ENCODE data around the gene RHBDF2.

Gene RHBDF2

GRCh38 chr17:76462556-76463290 is 38.5 kb downstream of the RHBDF2 start:
- Mint-ChIP-seq H3K9me3 (no peaks in the 10 kb centered on the region), H3K27ac (ENCODE audit: low read depth) (no peak overlapping the region), H3K4me3 (no peak overlapping the region), H3K4me1 (peaks cover 9% of the 10 kb centered on the region), H3K36me3 (ENCODE audit: insufficient read depth) (no peaks in the 10 kb centered on the region), H3K27me3 (no peaks in the 10 kb centered on the region)
- no peak for ATAC-seq (replicated peaks; ENCODE audit: extremely low read depth, poor library complexity, severe bottlenecking)
- DNase-seq (ENCODE audit: low spot score in 2 of 2) = no peak

GRCh38 chr17:76461765-76462555 is 39.3 kb downstream of the RHBDF2 start:
- Mint-ChIP-seq H3K36me3 (ENCODE audit: insufficient read depth) (no peaks in the 10 kb centered on the region), H3K4me1 (peaks cover 9% of the 10 kb centered on the region), H3K4me3 (no peak overlapping the region), H3K27ac (ENCODE audit: low read depth) (no peak overlapping the region), H3K9me3 (no peaks in the 10 kb centered on the region), H3K27me3 (no peaks in the 10 kb centered on the region)
- no peak for ATAC-seq (replicated peaks; ENCODE audit: extremely low read depth, poor library complexity, severe bottlenecking)
- no peak for DNase-seq (ENCODE audit: low spot score in 2 of 2)

- H3K9me3 Mint-ChIP-seq = no peaks in the 10 kb centered on the region
- H3K36me3 Mint-ChIP-seq (ENCODE audit: insufficient read depth) = no peaks in the 10 kb centered on the region
- no peaks in the 10 kb centered on the region for H3K27me3 Mint-ChIP-seq
- H3K4me3 Mint-ChIP-seq = no peak overlapping the region
- H3K4me1 Mint-ChIP-seq = no peaks in the 10 kb centered on the region
- no peak overlapping the region for H3K27ac Mint-ChIP-seq (ENCODE audit: low read depth)
- ATAC-seq (replicated peaks; ENCODE audit: extremely low read depth, poor library complexity, severe bottlenecking) = no peak
- no peak for DNase-seq (ENCODE audit: low spot score in 2 of 2)
Observed at GRCh38 chr17:76459674-76460073, 41.5 kb downstream of the RHBDF2 start.

- DNase-seq (ENCODE audit: low spot score in 2 of 2) (no peak), ATAC-seq (replicated peaks; ENCODE audit: extremely low read depth, poor library complexity, severe bottlenecking) (no peak)
- Mint-ChIP-seq H3K9me3 (no peaks in the 10 kb centered on the region), H3K36me3 (ENCODE audit: insufficient read depth) (no peaks in the 10 kb centered on the region), H3K27me3 (no peaks in the 10 kb centered on the region), H3K4me1 (no peaks in the 10 kb centered on the region), H3K4me3 (no peak overlapping the region), H3K27ac (ENCODE audit: low read depth) (no peak overlapping the region)
Observed at GRCh38 chr17:76458580-76459490, 42.4 kb downstream of the RHBDF2 start.

GRCh38 chr17:76453431-76453743 is 47.8 kb downstream of the RHBDF2 start:
- H3K36me3 Mint-ChIP-seq (ENCODE audit: insufficient read depth) = peaks cover 3% of the 10 kb centered on the region
- H3K4me1 Mint-ChIP-seq = peaks cover 34% of the 10 kb centered on the region
- DNase-seq (ENCODE audit: low spot score in 2 of 2) (no peak), ATAC-seq (replicated peaks; ENCODE audit: extremely low read depth, poor library complexity, severe bottlenecking) (no peak)
- H3K27me3 Mint-ChIP-seq = no peaks in the 10 kb centered on the region
- H3K27ac Mint-ChIP-seq (ENCODE audit: low read depth) = peak overlapping the region; percentile 94
- no peaks in the 10 kb centered on the region for H3K9me3 Mint-ChIP-seq
- peak overlapping the region; percentile 83 for H3K4me3 Mint-ChIP-seq

- ATAC-seq (replicated peaks; ENCODE audit: extremely low read depth, poor library complexity, severe bottlenecking) (peak; percentile 93), DNase-seq (ENCODE audit: low spot score in 2 of 2) (peak; percentile 90 to 91)
- Mint-ChIP-seq H3K27ac (ENCODE audit: low read depth) (peak within 1 kb of the TSS; percentile 94), H3K4me1 (peaks cover 40% of the 10 kb centered on the region), H3K4me3 (peak within 1 kb of the TSS; percentile 83), H3K27me3 (no peaks in the 10 kb centered on the region), H3K9me3 (no peaks in the 10 kb centered on the region), H3K36me3 (ENCODE audit: insufficient read depth) (peaks cover 3% of the 10 kb centered on the region)
Observed at GRCh38 chr17:76452660-76453430, 48.4 kb downstream of the RHBDF2 start, which contains the start of gene UBE2O. UBE2O (minus strand) TSS chr17:76453152; CDS start chr17:76453141, 11 bp downstream.

- DNase-seq (ENCODE audit: low spot score in 2 of 2) = no peak
- Mint-ChIP-seq H3K36me3 (ENCODE audit: insufficient read depth) (peaks cover 3% of the 10 kb centered on the region), H3K27ac (ENCODE audit: low read depth) (no peak overlapping the region), H3K27me3 (no peaks in the 10 kb centered on the region), H3K9me3 (no peaks in the 10 kb centered on the region), H3K4me1 (peaks cover 46% of the 10 kb centered on the region), H3K4me3 (peak overlapping the region; percentile 83)
- peak; percentile 8 for ATAC-seq (replicated peaks; ENCODE audit: extremely low read depth, poor library complexity, severe bottlenecking)
Observed at GRCh38 chr17:76452127-76452659, 49.0 kb downstream of the RHBDF2 start.

GRCh38 chr17:76451506-76451905 is 49.7 kb downstream of the RHBDF2 start:
- H3K4me3 Mint-ChIP-seq = peak overlapping the region; percentile 83
- no peaks in the 10 kb centered on the region for H3K27me3 Mint-ChIP-seq
- H3K27ac Mint-ChIP-seq (ENCODE audit: low read depth) = no peak overlapping the region
- DNase-seq (ENCODE audit: low spot score in 2 of 2) (no peak), ATAC-seq (replicated peaks; ENCODE audit: extremely low read depth, poor library complexity, severe bottlenecking) (no peak)
- peaks cover 53% of the 10 kb centered on the region for H3K4me1 Mint-ChIP-seq
- no peaks in the 10 kb centered on the region for H3K9me3 Mint-ChIP-seq
- peaks cover 3% of the 10 kb centered on the region for H3K36me3 Mint-ChIP-seq (ENCODE audit: insufficient read depth)

- H3K27ac Mint-ChIP-seq (ENCODE audit: low read depth) = no peak overlapping the region
- peaks cover 3% of the 10 kb centered on the region for H3K36me3 Mint-ChIP-seq (ENCODE audit: insufficient read depth)
- no peak for DNase-seq (ENCODE audit: low spot score in 2 of 2)
- H3K4me1 Mint-ChIP-seq = peaks cover 77% of the 10 kb centered on the region
- ATAC-seq (replicated peaks; ENCODE audit: extremely low read depth, poor library complexity, severe bottlenecking) = no peak
- no peak overlapping the region for H3K4me3 Mint-ChIP-seq
- H3K9me3 Mint-ChIP-seq = no peaks in the 10 kb centered on the region
- H3K27me3 Mint-ChIP-seq = no peaks in the 10 kb centered on the region
Observed at GRCh38 chr17:76449126-76449525, 52.1 kb downstream of the RHBDF2 start.

- H3K9me3 Mint-ChIP-seq = no peaks in the 10 kb centered on the region
- H3K27me3 Mint-ChIP-seq = no peaks in the 10 kb centered on the region
- ATAC-seq (replicated peaks; ENCODE audit: extremely low read depth, poor library complexity, severe bottlenecking) (no peak), DNase-seq (ENCODE audit: low spot score in 2 of 2) (no peak)
- H3K4me3 Mint-ChIP-seq = no peak overlapping the region
- no peak overlapping the region for H3K27ac Mint-ChIP-seq (ENCODE audit: low read depth)
- peaks cover 81% of the 10 kb centered on the region for H3K4me1 Mint-ChIP-seq
- H3K36me3 Mint-ChIP-seq (ENCODE audit: insufficient read depth) = peaks cover 2% of the 10 kb centered on the region
Observed at GRCh38 chr17:76447931-76448652, 53.1 kb downstream of the RHBDF2 start.

- peaks cover 5% of the 10 kb centered on the region for H3K36me3 Mint-ChIP-seq (ENCODE audit: insufficient read depth)
- ATAC-seq (replicated peaks; ENCODE audit: extremely low read depth, poor library complexity, severe bottlenecking) (no peak), DNase-seq (ENCODE audit: low spot score in 2 of 2) (no peak)
- H3K4me3 Mint-ChIP-seq = no peak overlapping the region
- no peaks in the 10 kb centered on the region for H3K27me3 Mint-ChIP-seq
- H3K4me1 Mint-ChIP-seq = peaks cover 85% of the 10 kb centered on the region
- H3K27ac Mint-ChIP-seq (ENCODE audit: low read depth) = peak overlapping the region; percentile 54
- H3K9me3 Mint-ChIP-seq = no peaks in the 10 kb centered on the region
Observed at GRCh38 chr17:76446449-76447231, 54.6 kb downstream of the RHBDF2 start.
